ENCODE measurements around the gene ONECUT3. TPM values are rescaled to one million over a fixed set of nuclear protein-coding genes. Genes with fewer than 3 reads are reported as not detected.

The ONECUT3 gene
- total RNA-seq, 1 experiment from 2014 or later = not detected

- CTCF ChIA-PET = no interaction called here
Measured at GRCh38 chr19:1739960-1740629, 13.2 kb upstream of the ONECUT3 start.

DNA sequence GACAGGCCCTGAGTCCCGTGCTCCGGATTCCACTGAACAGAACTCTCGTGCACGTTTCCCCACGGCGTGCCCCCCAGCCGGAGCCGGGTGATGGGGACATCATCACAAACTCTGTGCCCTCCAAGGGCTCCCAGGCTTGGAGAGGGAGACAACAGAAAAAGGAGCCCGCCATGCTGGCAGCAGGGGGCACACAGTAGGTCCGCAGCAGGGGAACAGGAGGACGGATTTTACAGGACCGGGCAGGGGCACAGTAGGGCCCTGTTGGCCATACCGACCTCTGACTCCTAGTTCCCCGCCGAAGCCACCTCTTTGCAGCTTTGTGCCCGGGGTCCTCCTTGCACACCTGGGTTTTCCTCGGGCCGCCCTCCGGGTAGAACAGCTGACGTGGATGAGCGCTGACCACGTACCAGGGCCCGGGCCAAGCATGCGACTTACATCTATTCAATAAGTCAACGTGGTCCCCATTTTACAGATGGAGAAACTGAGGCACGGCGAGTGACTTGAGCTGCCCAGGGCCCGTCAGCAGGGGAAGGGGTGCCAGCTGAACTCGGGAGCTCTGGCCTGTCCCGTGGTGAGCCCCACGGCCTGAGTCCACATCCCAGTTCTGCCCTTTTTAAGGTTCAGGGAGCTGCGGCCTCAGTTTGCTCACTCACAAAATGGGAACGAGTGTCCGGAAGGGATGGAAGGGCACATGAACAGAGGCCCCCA, 10.2 kb upstream of the ONECUT3 start:
- intact Hi-C loops (cut with micrococcal nuclease; ENCODE audit: unreplicated experiment) = no loop called here

More at GRCh38 chr19:1739960-1740629, 13.2 kb upstream of the ONECUT3 start:
- intact Hi-C loops (cut with micrococcal nuclease; ENCODE audit: unreplicated experiment) = no loop called here
- no peaks in the 10 kb centered on the region for H3K9me3 ChIP-seq (ENCODE audit: insufficient read depth, low read depth)
- H3K4me1 ChIP-seq (replicated peaks; ENCODE audit: insufficient read depth) = no peaks in the 10 kb centered on the region
- H4K20me1 ChIP-seq (ENCODE audit: insufficient read depth) = no peaks in the 10 kb centered on the region
- H3F3A ChIP-seq (ENCODE audit: insufficient read depth, low read depth) = no peaks in the 10 kb centered on the region
- H3K9me2 ChIP-seq (ENCODE audit: insufficient read depth) = no peaks in the 10 kb centered on the region
- no peak for DNase-seq
- no peak overlapping the region for H3K4me2 ChIP-seq
- POLR2A ChIA-PET (ENCODE audit: unreplicated experiment) = no interaction called here
- no peak overlapping the region for H3K27ac ChIP-seq
- no peaks in the 10 kb centered on the region for H3K79me2 ChIP-seq (ENCODE audit: low read depth)
- no peak overlapping the region for H2AFZ ChIP-seq
- no TSS peak for BruUV-seq (replicated peaks)
- no peak overlapping the region for H3K4me3 ChIP-seq
- no peaks in the 10 kb centered on the region for H3K36me3 ChIP-seq (ENCODE audit: low read depth)
- H3K27me3 ChIP-seq (ENCODE audit: insufficient read depth, low read depth) = no peaks in the 10 kb centered on the region
- no peak for TF ChIP-seq EZH2 (IDR thresholded peaks at IDR 0.05; ENCODE audit: low read depth)
- TF ChIP-seq, protein P1, sequence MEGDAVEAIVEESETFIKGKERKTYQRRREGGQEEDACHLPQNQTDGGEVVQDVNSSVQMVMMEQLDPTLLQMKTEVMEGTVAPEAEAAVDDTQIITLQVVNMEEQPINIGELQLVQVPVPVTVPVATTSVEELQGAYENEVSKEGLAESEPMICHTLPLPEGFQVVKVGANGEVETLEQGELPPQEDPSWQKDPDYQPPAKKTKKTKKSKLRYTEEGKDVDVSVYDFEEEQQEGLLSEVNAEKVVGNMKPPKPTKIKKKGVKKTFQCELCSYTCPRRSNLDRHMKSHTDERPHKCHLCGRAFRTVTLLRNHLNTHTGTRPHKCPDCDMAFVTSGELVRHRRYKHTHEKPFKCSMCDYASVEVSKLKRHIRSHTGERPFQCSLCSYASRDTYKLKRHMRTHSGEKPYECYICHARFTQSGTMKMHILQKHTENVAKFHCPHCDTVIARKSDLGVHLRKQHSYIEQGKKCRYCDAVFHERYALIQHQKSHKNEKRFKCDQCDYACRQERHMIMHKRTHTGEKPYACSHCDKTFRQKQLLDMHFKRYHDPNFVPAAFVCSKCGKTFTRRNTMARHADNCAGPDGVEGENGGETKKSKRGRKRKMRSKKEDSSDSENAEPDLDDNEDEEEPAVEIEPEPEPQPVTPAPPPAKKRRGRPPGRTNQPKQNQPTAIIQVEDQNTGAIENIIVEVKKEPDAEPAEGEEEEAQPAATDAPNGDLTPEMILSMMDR (conservative IDR thresholded peaks at IDR 0.05) = no peak

GRCh38 chr19:1744133-1744665, 9.1 kb upstream of the ONECUT3 start:
- Histone ChIP-seq H3K9me3 (ENCODE audit: insufficient read depth, low read depth) (no peaks in the 10 kb centered on the region), H3K79me2 (ENCODE audit: low read depth) (no peaks in the 10 kb centered on the region), H3K4me1 (replicated peaks; ENCODE audit: insufficient read depth) (peaks cover 8% of the 10 kb centered on the region), H4K20me1 (ENCODE audit: insufficient read depth) (no peaks in the 10 kb centered on the region), H3K4me3 (no peak overlapping the region), H3F3A (ENCODE audit: insufficient read depth, low read depth) (peaks cover 15% of the 10 kb centered on the region; the same call in 1 of the 2 replicates), H3K9me2 (ENCODE audit: insufficient read depth) (no peaks in the 10 kb centered on the region), H3K27ac (no peak overlapping the region), H3K27me3 (ENCODE audit: insufficient read depth, low read depth) (no peaks in the 10 kb centered on the region), H2AFZ (no peak overlapping the region), H3K36me3 (ENCODE audit: low read depth) (no peaks in the 10 kb centered on the region), H3K4me2 (no peak overlapping the region)
- ChIA-PET CTCF (no interaction called here), POLR2A (ENCODE audit: unreplicated experiment) (no interaction called here)
- no peak for DNase-seq
- intact Hi-C loops (cut with micrococcal nuclease; ENCODE audit: unreplicated experiment) = no loop called here
- no peak for TF ChIP-seq EZH2 (IDR thresholded peaks at IDR 0.05; ENCODE audit: low read depth)
- TF ChIP-seq, protein P1 (conservative IDR thresholded peaks at IDR 0.05) = no peak
- BruUV-seq (replicated peaks) = no TSS peak

More for the DNA sequence above, 10.2 kb upstream of the ONECUT3 start:
- ChIA-PET CTCF (interaction anchor here (0.6 kb wide), 1 partner anchor 61 kb away, joined by 3 read pairs; no protein-coding TSS in a partner anchor), POLR2A (ENCODE audit: unreplicated experiment) (no interaction called here)
- Histone ChIP-seq H3K27me3 (ENCODE audit: insufficient read depth, low read depth) (no peaks in the 10 kb centered on the region), H3K27ac (no peak overlapping the region), H3K79me2 (ENCODE audit: low read depth) (no peaks in the 10 kb centered on the region), H3K9me2 (ENCODE audit: insufficient read depth) (no peaks in the 10 kb centered on the region), H2AFZ (no peak overlapping the region), H3K36me3 (ENCODE audit: low read depth) (no peaks in the 10 kb centered on the region), H3F3A (ENCODE audit: insufficient read depth, low read depth) (peaks cover 9% of the 10 kb centered on the region; the same call in 1 of the 2 replicates), H3K9me3 (ENCODE audit: insufficient read depth, low read depth) (no peaks in the 10 kb centered on the region), H3K4me3 (no peak overlapping the region), H4K20me1 (ENCODE audit: insufficient read depth) (no peaks in the 10 kb centered on the region), H3K4me1 (replicated peaks; ENCODE audit: insufficient read depth) (peaks cover 8% of the 10 kb centered on the region), H3K4me2 (no peak overlapping the region)
- DNase-seq = no peak
- TF ChIP-seq EZH2 (IDR thresholded peaks at IDR 0.05; ENCODE audit: low read depth) = no peak
- TF ChIP-seq, protein P1 (conservative IDR thresholded peaks at IDR 0.05) = no peak
- no TSS peak for BruUV-seq (replicated peaks)

Data from PC-9 (cell line).